SU-DHL-6 (cell line): ENCODE data around the gene HEATR3.
A peak's percentile ranks its signal among the peaks of the same experiment; 100 is the strongest.

Source experiments
- H2AFZ ChIP-seq: fragments of 200-600 bp; sonication (generic); 2 replicates; pipeline ENCODE4 v1.6.1; 2014; ENCODE audit warnings: low read depth, mild to moderate bottlenecking, moderate library complexity, mixed read lengths, antibody characterized with exemption, low read length; ENCODE audit not compliant: severe bottlenecking
- H3F3A ChIP-seq: fragments of 200-600 bp; shearing (Covaris generic); 2 replicates; pipeline ENCODE4 v1.6.0; 2016; ENCODE audit warnings: antibody characterized with exemption, mild to moderate bottlenecking; ENCODE audit not compliant: insufficient read depth
- H3K27ac ChIP-seq: fragments of 200-600 bp; sonication (generic); 2 replicates; pipeline ENCODE4 v1.5.1; 2016; ENCODE audit warnings: low read depth, mild to moderate bottlenecking, low read length, moderate library complexity, mixed read lengths
- H3K27me3 ChIP-seq: fragments of 200-600 bp; sonication (generic), shearing (Covaris generic); 2 replicates; pipeline ENCODE4 v1.6.0; 2014; ENCODE audit warnings: mild to moderate bottlenecking, low read length
- H3K36me3 ChIP-seq: fragments of 200-600 bp; sonication (generic); 2 replicates; pipeline ENCODE4 v1.6.1; 2014; ENCODE audit warnings: mild to moderate bottlenecking, low read length, mixed read lengths
- H3K4me2 ChIP-seq: fragments of 300-600, 200-600 bp; shearing (Covaris generic), sonication (generic); 2 replicates; pipeline ENCODE4 v1.6.0; 2014; ENCODE audit warnings: low read length, low read depth, mild to moderate bottlenecking; ENCODE audit not compliant: poor library complexity, severe bottlenecking
- H3K4me3 ChIP-seq: fragments of 200-600 bp; sonication (generic); 2 replicates; pipeline ENCODE4 v1.5.1; 2014; ENCODE audit warnings: antibody characterized with exemption, low read length, mild to moderate bottlenecking, mixed read lengths; ENCODE audit not compliant: insufficient read depth, poor library complexity, severe bottlenecking
- H3K79me2 ChIP-seq: fragments of 200-600 bp; sonication (generic); 2 replicates; pipeline ENCODE4 v1.6.1; 2014; ENCODE audit warnings: mild to moderate bottlenecking, low read length, moderate library complexity; ENCODE audit not compliant: insufficient read depth
- H3K9ac ChIP-seq: fragments of 200-600 bp; sonication (generic); 2 replicates; pipeline ENCODE4 v1.7.0; 2014; ENCODE audit warnings: mild to moderate bottlenecking, low read length
- H3K9me2 ChIP-seq: fragments of 200-600 bp; sonication (generic); replicated peaks from 2 replicates; pipeline ENCODE4 v1.6.1; 2014; ENCODE audit warnings: low read length; ENCODE audit not compliant: insufficient read depth
- H3K9me3 ChIP-seq: fragments of 200-600 bp; sonication (generic); 2 replicates; pipeline ENCODE4 v1.6.1; 2014; ENCODE audit warnings: low read length, mixed read lengths; ENCODE audit not compliant: insufficient read depth
- H4K20me1 ChIP-seq: fragments of 200-600 bp; sonication (generic); 2 replicates; pipeline ENCODE4 v1.6.1; 2014; ENCODE audit warnings: low read depth, mild to moderate bottlenecking, antibody characterized with exemption, low read length, moderate library complexity, mixed read lengths
- CTCF ChIP-seq: fragments of 200-600 bp; sonication (generic); IDR thresholded peaks from one replicate; pipeline ENCODE4 v1.5.1; 2017; ENCODE audit warnings: antibody characterized with exemption, mild to moderate bottlenecking, low read length, moderate library complexity; ENCODE audit not compliant: insufficient read depth, poor library complexity, severe bottlenecking
- EZH2phosphoT487 ChIP-seq: fragments of 200-600 bp; sonication (generic), shearing (Covaris generic); conservative IDR thresholded peaks from 2 replicates; pipeline ENCODE4 v1.6.1; 2018; ENCODE audit warnings: mild to moderate bottlenecking, antibody characterized with exemption, low read length, moderate library complexity, mixed read lengths

Gene HEATR3

DNA sequence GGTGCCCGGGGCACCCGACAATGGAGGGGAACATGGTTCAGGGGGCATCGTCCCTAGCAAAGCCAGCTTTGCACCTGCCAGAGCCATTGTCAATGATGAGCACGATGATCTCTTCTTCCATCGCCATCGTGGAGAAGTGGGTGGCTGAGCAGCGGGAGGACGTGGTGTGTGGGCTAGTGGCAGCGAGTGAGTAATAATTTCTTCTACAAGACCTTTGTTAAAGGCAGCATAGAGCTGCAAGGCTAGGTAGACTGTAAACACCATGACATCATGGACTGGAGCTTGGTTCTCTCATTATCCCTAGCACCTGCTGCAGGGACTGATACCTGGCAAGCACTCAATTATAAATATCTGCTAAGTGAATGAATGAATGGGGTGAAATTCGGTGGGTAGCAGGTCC, 6.7 kb upstream of the HEATR3 start:
- H2AFZ ChIP-seq = no peak overlapping the region
- H3K9me3 ChIP-seq = peaks cover 5% of the 10 kb centered on the region; the same call in 1 of the 2 replicates
- no peaks in the 10 kb centered on the region for H3K27me3 ChIP-seq
- no peaks in the 10 kb centered on the region for H3F3A ChIP-seq
- no peaks in the 10 kb centered on the region for H3K79me2 ChIP-seq
- H3K4me2 ChIP-seq = no peak overlapping the region
- no peaks in the 10 kb centered on the region for H3K9me2 ChIP-seq
- no peak overlapping the region for H3K4me3 ChIP-seq
- TF ChIP-seq EZH2phosphoT487 (no peak), CTCF (no peak)
- H3K27ac ChIP-seq = no peak overlapping the region
- H4K20me1 ChIP-seq = no peaks in the 10 kb centered on the region
- H3K9ac ChIP-seq = no peak overlapping the region
- no peaks in the 10 kb centered on the region for H3K36me3 ChIP-seq

GRCh38 chr16:50059669-50060068, 6.1 kb upstream of the HEATR3 start:
- H3K9ac ChIP-seq = no peak overlapping the region
- H3K4me3 ChIP-seq = no peak overlapping the region
- H3K9me3 ChIP-seq = peaks cover 5% of the 10 kb centered on the region; the same call in 1 of the 2 replicates
- no peaks in the 10 kb centered on the region for H3K79me2 ChIP-seq
- no peaks in the 10 kb centered on the region for H3F3A ChIP-seq
- TF ChIP-seq CTCF (no peak), EZH2phosphoT487 (no peak)
- H2AFZ ChIP-seq = no peak overlapping the region
- H3K4me2 ChIP-seq = no peak overlapping the region
- no peak overlapping the region for H3K27ac ChIP-seq
- H3K36me3 ChIP-seq = no peaks in the 10 kb centered on the region
- no peaks in the 10 kb centered on the region for H3K27me3 ChIP-seq
- no peaks in the 10 kb centered on the region for H4K20me1 ChIP-seq
- H3K9me2 ChIP-seq = no peaks in the 10 kb centered on the region

- no peaks in the 10 kb centered on the region for H3K9me2 ChIP-seq
- TF ChIP-seq CTCF (no peak), EZH2phosphoT487 (no peak)
- H3K27ac ChIP-seq = no peak overlapping the region
- no peaks in the 10 kb centered on the region for H3F3A ChIP-seq
- no peaks in the 10 kb centered on the region for H4K20me1 ChIP-seq
- peaks cover 3% of the 10 kb centered on the region; the same call in 1 of the 2 replicates for H3K9me3 ChIP-seq
- H2AFZ ChIP-seq = no peak overlapping the region
- H3K79me2 ChIP-seq = peaks cover under 1% of the 10 kb centered on the region
- H3K9ac ChIP-seq = no peak overlapping the region
- H3K27me3 ChIP-seq = no peaks in the 10 kb centered on the region
- H3K4me3 ChIP-seq = no peak overlapping the region
- H3K36me3 ChIP-seq = no peaks in the 10 kb centered on the region
- H3K4me2 ChIP-seq = no peak overlapping the region
Observed at GRCh38 chr16:50061326-50061725, 4.4 kb upstream of the HEATR3 start.

GRCh38 chr16:50065241-50065623, 538 bp upstream of the HEATR3 start:
- no peaks in the 10 kb centered on the region for H3K27me3 ChIP-seq
- H3K79me2 ChIP-seq = peaks cover 36% of the 10 kb centered on the region
- no peak overlapping the region for H3K27ac ChIP-seq
- TF ChIP-seq CTCF (no peak), EZH2phosphoT487 (no peak)
- no peaks in the 10 kb centered on the region for H3K9me3 ChIP-seq
- no peaks in the 10 kb centered on the region for H3K9me2 ChIP-seq
- peak overlapping the region; percentile 48 for H3K4me2 ChIP-seq
- H3K4me3 ChIP-seq = peak overlapping the region; percentile 36
- peak overlapping the region; percentile 66 for H2AFZ ChIP-seq
- H3F3A ChIP-seq = no peaks in the 10 kb centered on the region
- 0 out of 2 replicates have a peak, but pooled peaks cover 6% of the 10 kb centered on the region for H3K36me3 ChIP-seq
- H3K9ac ChIP-seq = no peak overlapping the region; the same call in 1 of the 2 replicates
- H4K20me1 ChIP-seq = no peaks in the 10 kb centered on the region
